C4-2B (cell line): Measurements from ENCODE around the gene CHRM4.
"Not testable (repeated sequence)": the region's sequence is repeated elsewhere in the genome, so short reads cannot be mapped to it uniquely, and the experiment has no call there.

Experiments used
- ZFX ChIP-seq: fragments of 450-650 bp; IDR thresholded peaks from 2 replicates; pipeline ENCODE4 v1.6.1; 2017
- TF ChIP-seq, protein P1 (sequence below): fragments of 450-650 bp; conservative IDR thresholded peaks from 2 replicates; pipeline ENCODE4 v1.5.1; 2017; ENCODE audit warnings: mild to moderate bottlenecking

DNA sequence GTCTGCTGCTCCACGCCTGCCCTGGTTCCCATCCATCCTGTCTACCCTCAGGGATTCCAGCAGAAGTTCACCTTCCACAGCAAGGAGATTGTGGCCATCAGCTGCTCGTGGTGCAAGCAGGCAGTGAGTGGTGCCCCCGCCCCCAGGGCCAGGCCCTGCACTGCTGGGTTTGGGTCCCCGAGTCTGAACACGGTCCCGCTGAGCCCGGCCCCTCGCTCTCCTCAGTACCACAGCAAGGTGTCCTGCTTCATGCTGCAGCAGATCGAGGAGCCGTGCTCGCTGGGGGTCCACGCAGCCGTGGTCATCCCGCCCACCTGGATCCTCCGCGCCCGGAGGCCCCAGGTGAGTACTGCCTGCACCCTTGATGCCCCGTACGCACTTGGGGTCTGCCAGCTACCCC, 20.3 kb downstream of the CHRM4 start:
- TF ChIP-seq, protein P1, sequence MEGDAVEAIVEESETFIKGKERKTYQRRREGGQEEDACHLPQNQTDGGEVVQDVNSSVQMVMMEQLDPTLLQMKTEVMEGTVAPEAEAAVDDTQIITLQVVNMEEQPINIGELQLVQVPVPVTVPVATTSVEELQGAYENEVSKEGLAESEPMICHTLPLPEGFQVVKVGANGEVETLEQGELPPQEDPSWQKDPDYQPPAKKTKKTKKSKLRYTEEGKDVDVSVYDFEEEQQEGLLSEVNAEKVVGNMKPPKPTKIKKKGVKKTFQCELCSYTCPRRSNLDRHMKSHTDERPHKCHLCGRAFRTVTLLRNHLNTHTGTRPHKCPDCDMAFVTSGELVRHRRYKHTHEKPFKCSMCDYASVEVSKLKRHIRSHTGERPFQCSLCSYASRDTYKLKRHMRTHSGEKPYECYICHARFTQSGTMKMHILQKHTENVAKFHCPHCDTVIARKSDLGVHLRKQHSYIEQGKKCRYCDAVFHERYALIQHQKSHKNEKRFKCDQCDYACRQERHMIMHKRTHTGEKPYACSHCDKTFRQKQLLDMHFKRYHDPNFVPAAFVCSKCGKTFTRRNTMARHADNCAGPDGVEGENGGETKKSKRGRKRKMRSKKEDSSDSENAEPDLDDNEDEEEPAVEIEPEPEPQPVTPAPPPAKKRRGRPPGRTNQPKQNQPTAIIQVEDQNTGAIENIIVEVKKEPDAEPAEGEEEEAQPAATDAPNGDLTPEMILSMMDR, result not testable (repeated sequence)
- TF ChIP-seq ZFX, result not testable (repeated sequence)
